ENCODE data around the gene APOBEC3B.

DNA sequence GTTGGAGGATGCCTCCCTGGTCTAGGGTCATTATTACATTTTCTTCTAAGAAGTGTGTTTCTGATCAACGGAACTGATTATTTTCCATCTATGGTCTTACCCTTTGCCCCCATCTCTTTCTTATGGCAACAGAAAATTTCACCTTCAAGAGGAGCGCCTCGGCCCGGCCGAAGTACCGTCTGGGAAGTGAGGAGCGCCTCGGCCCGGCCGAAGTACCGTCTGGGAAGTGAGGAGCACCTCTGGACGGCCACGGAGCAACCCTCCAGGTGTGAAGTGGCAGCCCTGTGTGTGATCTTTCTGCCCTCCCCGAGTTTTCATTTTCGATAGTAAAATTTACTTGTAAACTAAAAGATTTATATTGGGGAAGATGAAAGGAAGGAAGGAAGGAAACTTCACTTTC is 28.8 kb downstream of the APOBEC3B start:
- TF ChIP-seq, protein P1, sequence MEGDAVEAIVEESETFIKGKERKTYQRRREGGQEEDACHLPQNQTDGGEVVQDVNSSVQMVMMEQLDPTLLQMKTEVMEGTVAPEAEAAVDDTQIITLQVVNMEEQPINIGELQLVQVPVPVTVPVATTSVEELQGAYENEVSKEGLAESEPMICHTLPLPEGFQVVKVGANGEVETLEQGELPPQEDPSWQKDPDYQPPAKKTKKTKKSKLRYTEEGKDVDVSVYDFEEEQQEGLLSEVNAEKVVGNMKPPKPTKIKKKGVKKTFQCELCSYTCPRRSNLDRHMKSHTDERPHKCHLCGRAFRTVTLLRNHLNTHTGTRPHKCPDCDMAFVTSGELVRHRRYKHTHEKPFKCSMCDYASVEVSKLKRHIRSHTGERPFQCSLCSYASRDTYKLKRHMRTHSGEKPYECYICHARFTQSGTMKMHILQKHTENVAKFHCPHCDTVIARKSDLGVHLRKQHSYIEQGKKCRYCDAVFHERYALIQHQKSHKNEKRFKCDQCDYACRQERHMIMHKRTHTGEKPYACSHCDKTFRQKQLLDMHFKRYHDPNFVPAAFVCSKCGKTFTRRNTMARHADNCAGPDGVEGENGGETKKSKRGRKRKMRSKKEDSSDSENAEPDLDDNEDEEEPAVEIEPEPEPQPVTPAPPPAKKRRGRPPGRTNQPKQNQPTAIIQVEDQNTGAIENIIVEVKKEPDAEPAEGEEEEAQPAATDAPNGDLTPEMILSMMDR (IDR thresholded peaks at IDR 0.05), result no peak
- TF ChIP-seq POLR2A (IDR thresholded peaks at IDR 0.05), result no peak

Measured in uterus (tissue), 2 donors.